ENCODE data around the gene PUM1.

Gene PUM1, protein sequence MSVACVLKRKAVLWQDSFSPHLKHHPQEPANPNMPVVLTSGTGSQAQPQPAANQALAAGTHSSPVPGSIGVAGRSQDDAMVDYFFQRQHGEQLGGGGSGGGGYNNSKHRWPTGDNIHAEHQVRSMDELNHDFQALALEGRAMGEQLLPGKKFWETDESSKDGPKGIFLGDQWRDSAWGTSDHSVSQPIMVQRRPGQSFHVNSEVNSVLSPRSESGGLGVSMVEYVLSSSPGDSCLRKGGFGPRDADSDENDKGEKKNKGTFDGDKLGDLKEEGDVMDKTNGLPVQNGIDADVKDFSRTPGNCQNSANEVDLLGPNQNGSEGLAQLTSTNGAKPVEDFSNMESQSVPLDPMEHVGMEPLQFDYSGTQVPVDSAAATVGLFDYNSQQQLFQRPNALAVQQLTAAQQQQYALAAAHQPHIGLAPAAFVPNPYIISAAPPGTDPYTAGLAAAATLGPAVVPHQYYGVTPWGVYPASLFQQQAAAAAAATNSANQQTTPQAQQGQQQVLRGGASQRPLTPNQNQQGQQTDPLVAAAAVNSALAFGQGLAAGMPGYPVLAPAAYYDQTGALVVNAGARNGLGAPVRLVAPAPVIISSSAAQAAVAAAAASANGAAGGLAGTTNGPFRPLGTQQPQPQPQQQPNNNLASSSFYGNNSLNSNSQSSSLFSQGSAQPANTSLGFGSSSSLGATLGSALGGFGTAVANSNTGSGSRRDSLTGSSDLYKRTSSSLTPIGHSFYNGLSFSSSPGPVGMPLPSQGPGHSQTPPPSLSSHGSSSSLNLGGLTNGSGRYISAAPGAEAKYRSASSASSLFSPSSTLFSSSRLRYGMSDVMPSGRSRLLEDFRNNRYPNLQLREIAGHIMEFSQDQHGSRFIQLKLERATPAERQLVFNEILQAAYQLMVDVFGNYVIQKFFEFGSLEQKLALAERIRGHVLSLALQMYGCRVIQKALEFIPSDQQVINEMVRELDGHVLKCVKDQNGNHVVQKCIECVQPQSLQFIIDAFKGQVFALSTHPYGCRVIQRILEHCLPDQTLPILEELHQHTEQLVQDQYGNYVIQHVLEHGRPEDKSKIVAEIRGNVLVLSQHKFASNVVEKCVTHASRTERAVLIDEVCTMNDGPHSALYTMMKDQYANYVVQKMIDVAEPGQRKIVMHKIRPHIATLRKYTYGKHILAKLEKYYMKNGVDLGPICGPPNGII

GRCh38 chr1:31065310-31066217, at the start of gene PUM1:
Gene PUM1, minus strand, starts transcription at chr1:31065717. Its CDS starts 6,151 bp downstream, at chr1:31059566.
- peak within 1 kb of the TSS; percentile 82 for H3K4me3 ChIP-seq (ENCODE audit: low read length)
- H3K4me1 ChIP-seq (ENCODE audit: control insufficient read depth, insufficient read depth, low read length): peaks cover 5% of the 10 kb centered on the region
- no peaks in the 10 kb centered on the region for H3K36me3 ChIP-seq (ENCODE audit: control insufficient read depth, insufficient read depth, low read length)
- peak within 1 kb of the TSS; percentile 90 for H3K27ac ChIP-seq (ENCODE audit: low read depth, low read length)
- H3K9ac ChIP-seq (ENCODE audit: low read length): peak within 1 kb of the TSS; percentile 79
- no peaks in the 10 kb centered on the region for H3K27me3 ChIP-seq (ENCODE audit: control insufficient read depth, insufficient read depth, low read length)

DNA sequence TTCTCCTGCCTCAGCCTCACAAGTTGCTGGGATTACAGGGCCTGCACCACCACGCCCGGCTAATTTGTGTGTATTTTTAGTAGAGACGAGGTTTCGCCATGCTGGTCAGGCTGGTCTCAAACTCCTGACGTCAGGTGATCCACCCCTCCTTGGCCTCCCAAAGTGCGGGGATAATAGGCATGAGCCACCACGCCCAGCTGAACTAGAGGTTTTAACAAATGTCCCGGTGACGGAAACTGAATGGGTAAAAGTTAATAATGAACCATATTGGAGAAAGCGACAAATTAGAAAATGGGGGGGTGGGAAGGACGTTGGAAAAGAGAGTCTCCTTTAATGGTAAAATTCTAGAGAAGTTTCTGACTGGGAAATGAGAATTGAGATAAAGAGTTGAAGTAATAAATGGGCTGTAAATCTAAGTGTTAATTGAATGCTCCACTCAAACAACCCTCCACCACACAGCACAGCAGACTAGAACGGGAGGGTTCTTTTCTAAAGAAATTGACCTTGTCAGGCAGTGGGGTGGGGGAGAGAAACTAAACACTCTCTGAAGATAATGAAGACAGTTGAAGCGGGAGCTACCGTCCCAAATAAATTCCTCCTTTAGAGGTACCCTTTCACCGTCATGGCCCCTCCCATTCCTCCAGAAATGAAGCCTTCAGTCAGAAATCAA, 46.9 kb upstream of the PUM1 start:
- Histone ChIP-seq H3K4me3 (ENCODE audit: low read length) (no peak overlapping the region), H3K27ac (ENCODE audit: low read depth, low read length) (no peak overlapping the region), H3K9ac (ENCODE audit: low read length) (no peak overlapping the region), H3K36me3 (ENCODE audit: control insufficient read depth, insufficient read depth, low read length) (no peaks in the 10 kb centered on the region), H3K27me3 (ENCODE audit: control insufficient read depth, insufficient read depth, low read length) (no peaks in the 10 kb centered on the region), H3K4me1 (ENCODE audit: control insufficient read depth, insufficient read depth, low read length) (no peaks in the 10 kb centered on the region)

DNA sequence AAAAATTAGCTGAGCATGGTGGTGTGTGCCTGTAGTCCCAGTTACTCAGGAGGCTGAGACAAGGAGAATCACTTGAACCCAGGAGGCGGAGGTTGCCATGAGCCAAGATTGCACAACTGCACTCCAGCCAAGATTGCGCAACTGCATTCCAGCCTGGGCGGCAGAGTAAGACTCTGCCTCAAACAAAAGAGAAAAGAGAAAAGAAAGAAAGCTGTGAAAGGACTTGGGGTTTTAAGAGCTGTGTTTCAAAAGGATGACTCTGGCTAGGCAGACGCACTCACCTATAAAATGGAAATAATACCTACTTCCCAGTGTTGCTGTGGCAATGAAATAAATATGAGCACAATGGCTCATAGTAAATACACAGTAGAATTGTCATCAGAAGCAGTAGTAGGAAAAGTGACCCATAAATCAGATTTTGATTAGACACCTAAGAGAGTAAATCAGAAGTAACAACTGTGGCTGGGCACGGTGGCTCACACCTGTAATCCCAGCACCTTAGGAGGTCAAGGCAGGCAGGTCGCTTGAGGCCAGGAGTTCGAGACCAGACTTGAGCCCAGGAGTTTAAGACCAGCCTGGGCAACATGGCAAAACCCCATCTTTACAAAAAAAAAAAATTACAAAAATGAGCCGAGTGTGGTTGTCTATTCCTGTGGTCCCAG, 45.9 kb upstream of the PUM1 start:
- Histone ChIP-seq H3K36me3 (ENCODE audit: control insufficient read depth, insufficient read depth, low read length) (no peaks in the 10 kb centered on the region), H3K27me3 (ENCODE audit: control insufficient read depth, insufficient read depth, low read length) (no peaks in the 10 kb centered on the region), H3K27ac (ENCODE audit: low read depth, low read length) (no peak overlapping the region), H3K4me3 (ENCODE audit: low read length) (no peak overlapping the region), H3K4me1 (ENCODE audit: control insufficient read depth, insufficient read depth, low read length) (no peaks in the 10 kb centered on the region), H3K9ac (ENCODE audit: low read length) (no peak overlapping the region)

DNA sequence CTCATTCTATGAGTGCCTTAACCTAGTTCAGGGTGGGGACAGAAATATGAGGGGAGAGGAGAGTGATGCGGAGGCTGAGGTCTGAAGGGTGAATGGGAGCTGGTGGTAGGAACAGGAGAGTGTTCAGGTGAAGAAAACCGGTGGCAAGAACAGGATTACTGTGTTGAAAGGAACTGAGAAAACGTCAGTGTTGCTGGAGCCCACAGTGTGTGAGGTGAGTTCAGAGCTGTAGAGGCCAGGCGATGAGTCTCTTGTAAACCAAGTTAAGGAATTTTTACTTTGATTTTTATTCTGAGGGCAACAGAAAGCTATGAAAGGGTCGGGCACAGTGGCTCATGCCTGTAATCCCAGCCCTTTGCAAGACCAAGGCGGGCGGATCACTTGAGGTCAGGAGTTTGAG, 45.3 kb upstream of the PUM1 start:
- Histone ChIP-seq H3K27ac (ENCODE audit: low read depth, low read length) (no peak overlapping the region), H3K36me3 (ENCODE audit: control insufficient read depth, insufficient read depth, low read length) (no peaks in the 10 kb centered on the region), H3K4me3 (ENCODE audit: low read length) (no peak overlapping the region), H3K27me3 (ENCODE audit: control insufficient read depth, insufficient read depth, low read length) (no peaks in the 10 kb centered on the region), H3K9ac (ENCODE audit: low read length) (no peak overlapping the region), H3K4me1 (ENCODE audit: control insufficient read depth, insufficient read depth, low read length) (no peaks in the 10 kb centered on the region)

GRCh38 chr1:31108861-31109260, 43.3 kb upstream of the PUM1 start:
- Histone ChIP-seq H3K27me3 (ENCODE audit: control insufficient read depth, insufficient read depth, low read length) (no peaks in the 10 kb centered on the region), H3K4me3 (ENCODE audit: low read length) (no peak overlapping the region), H3K36me3 (ENCODE audit: control insufficient read depth, insufficient read depth, low read length) (no peaks in the 10 kb centered on the region), H3K4me1 (ENCODE audit: control insufficient read depth, insufficient read depth, low read length) (no peaks in the 10 kb centered on the region), H3K9ac (ENCODE audit: low read length) (no peak overlapping the region), H3K27ac (ENCODE audit: low read depth, low read length) (no peak overlapping the region)

DNA sequence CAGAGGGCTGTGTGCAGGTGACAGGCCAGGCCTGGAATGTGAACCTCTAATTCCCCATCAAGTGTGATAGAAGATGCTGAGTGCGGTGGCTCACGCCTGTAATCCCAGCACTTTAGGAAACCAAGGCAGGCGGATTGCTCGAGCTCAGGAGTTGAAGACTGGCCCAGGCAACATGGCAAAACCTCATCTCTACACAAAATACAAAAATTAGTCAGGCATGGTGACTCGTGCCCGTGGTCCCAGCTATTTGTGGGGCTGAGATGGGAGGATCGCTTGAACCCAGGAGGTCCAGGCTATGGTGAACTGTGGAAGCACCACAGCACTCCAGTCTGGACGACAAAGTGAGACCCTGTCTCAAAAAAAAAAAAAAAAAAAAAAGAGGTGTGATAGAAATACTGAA, 40.1 kb upstream of the PUM1 start:
- Histone ChIP-seq H3K9ac (ENCODE audit: low read length) (no peak overlapping the region), H3K27ac (ENCODE audit: low read depth, low read length) (no peak overlapping the region), H3K4me3 (ENCODE audit: low read length) (no peak overlapping the region), H3K36me3 (ENCODE audit: control insufficient read depth, insufficient read depth, low read length) (no peaks in the 10 kb centered on the region), H3K4me1 (ENCODE audit: control insufficient read depth, insufficient read depth, low read length) (no peaks in the 10 kb centered on the region), H3K27me3 (ENCODE audit: control insufficient read depth, insufficient read depth, low read length) (no peaks in the 10 kb centered on the region)

DNA sequence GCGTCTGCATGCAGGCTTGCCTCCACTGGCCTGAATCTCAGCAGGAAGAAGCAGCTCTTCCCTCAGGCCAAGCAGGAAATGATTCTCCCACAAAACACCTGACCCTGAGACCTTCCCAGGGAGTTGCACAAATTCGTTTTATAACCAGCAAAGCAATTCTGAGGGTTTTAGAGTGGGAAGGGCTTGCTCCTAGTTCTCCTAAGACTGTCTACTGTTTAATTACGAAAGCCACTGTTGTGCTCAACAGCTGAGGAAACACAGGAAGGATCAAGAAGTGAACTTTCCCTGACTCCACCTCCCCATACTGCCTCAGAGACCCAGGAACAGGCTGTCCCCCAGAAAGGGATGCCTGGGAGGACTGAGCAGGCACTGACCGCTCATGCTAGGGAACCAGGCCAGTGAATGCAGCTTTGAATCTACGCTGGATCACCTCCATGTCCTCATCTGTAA, 37.0 kb upstream of the PUM1 start:
- no peak overlapping the region for H3K27ac ChIP-seq (ENCODE audit: low read depth, low read length)
- no peaks in the 10 kb centered on the region for H3K27me3 ChIP-seq (ENCODE audit: control insufficient read depth, insufficient read depth, low read length)
- H3K36me3 ChIP-seq (ENCODE audit: control insufficient read depth, insufficient read depth, low read length): no peaks in the 10 kb centered on the region
- H3K9ac ChIP-seq (ENCODE audit: low read length): no peak overlapping the region
- H3K4me1 ChIP-seq (ENCODE audit: control insufficient read depth, insufficient read depth, low read length): no peaks in the 10 kb centered on the region
- H3K4me3 ChIP-seq (ENCODE audit: low read length): no peak overlapping the region

GRCh38 chr1:31101147-31101502, 35.6 kb upstream of the PUM1 start:
- H3K27me3 ChIP-seq (ENCODE audit: control insufficient read depth, insufficient read depth, low read length): no peaks in the 10 kb centered on the region
- H3K4me1 ChIP-seq (ENCODE audit: control insufficient read depth, insufficient read depth, low read length): no peaks in the 10 kb centered on the region
- no peak overlapping the region for H3K4me3 ChIP-seq (ENCODE audit: low read length)
- no peaks in the 10 kb centered on the region for H3K36me3 ChIP-seq (ENCODE audit: control insufficient read depth, insufficient read depth, low read length)
- no peak overlapping the region for H3K27ac ChIP-seq (ENCODE audit: low read depth, low read length)
- no peak overlapping the region for H3K9ac ChIP-seq (ENCODE audit: low read length)

DNA sequence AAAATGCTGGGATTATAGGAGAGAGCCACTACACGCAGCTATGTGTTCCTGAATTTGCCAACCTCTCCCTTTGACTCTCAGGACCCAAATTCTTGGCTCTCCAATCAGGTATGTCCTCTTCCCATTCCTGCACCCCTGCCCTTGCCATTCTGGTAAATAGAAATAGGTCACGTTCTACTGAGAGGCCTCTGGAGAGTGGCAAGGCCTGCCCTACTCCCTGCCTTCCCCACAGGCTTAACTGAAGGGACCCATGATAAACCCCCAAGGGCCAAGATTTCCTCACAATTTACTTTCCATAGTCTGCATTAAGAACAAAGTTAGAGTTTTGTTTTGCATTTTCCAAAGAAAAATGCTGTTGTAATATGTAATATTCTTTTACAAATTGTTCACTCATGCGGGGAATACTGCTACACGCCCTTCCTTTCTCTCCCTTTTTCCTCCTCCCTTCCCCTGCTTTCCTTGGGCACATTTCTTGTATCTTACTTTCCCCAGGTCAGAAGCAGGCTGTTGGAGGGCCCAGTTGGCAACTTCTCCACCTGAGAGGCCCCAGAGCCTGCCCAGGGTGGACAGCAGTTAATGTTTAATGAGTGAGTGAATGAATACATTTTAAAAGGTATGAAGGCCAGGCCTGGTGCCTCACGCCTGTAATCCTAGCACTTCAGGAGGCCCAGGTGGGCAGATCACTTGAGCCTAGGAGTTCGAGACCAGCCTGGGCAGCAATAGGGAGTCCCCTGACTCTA, 33.9 kb upstream of the PUM1 start:
- no peak overlapping the region for H3K27ac ChIP-seq (ENCODE audit: low read depth, low read length)
- H3K36me3 ChIP-seq (ENCODE audit: control insufficient read depth, insufficient read depth, low read length): no peaks in the 10 kb centered on the region
- H3K27me3 ChIP-seq (ENCODE audit: control insufficient read depth, insufficient read depth, low read length): no peaks in the 10 kb centered on the region
- H3K9ac ChIP-seq (ENCODE audit: low read length): no peak overlapping the region
- H3K4me1 ChIP-seq (ENCODE audit: control insufficient read depth, insufficient read depth, low read length): no peaks in the 10 kb centered on the region
- no peak overlapping the region for H3K4me3 ChIP-seq (ENCODE audit: low read length)

GRCh38 chr1:31095985-31096384, 30.5 kb upstream of the PUM1 start:
- H3K36me3 ChIP-seq (ENCODE audit: control insufficient read depth, insufficient read depth, low read length): no peaks in the 10 kb centered on the region
- H3K27ac ChIP-seq (ENCODE audit: low read depth, low read length): no peak overlapping the region
- H3K4me3 ChIP-seq (ENCODE audit: low read length): no peak overlapping the region
- no peak overlapping the region for H3K9ac ChIP-seq (ENCODE audit: low read length)
- H3K27me3 ChIP-seq (ENCODE audit: control insufficient read depth, insufficient read depth, low read length): no peaks in the 10 kb centered on the region
- H3K4me1 ChIP-seq (ENCODE audit: control insufficient read depth, insufficient read depth, low read length): no peaks in the 10 kb centered on the region

Measured in rectal smooth muscle tissue (tissue), 1 donor.